Breast epithelium (tissue), 4 donors: ENCODE data around the gene UGT1A7. TPM values are rescaled to one million over a fixed set of nuclear protein-coding genes. Genes with fewer than 3 reads are reported as not detected.
"Not testable (repeated sequence)": the region's sequence is repeated elsewhere in the genome, so short reads cannot be mapped to it uniquely, and the experiment has no call there.

ENCODE experiments used
- DNase-seq, 2 donors: peaks; one replicate each; pipeline ENCODE4 v3.0.0-alpha.2; 2019; ENCODE audit warnings: low spot score in 2 of 2
- H3K27ac ChIP-seq, 2 donors: fragments of 200-600 bp; sonication (generic) in 1 of 2; one replicate each; pipeline ENCODE4 v1.5.1; 2016 to 2019; ENCODE audit warnings: mild to moderate bottlenecking in 1 of 2
- H3K27me3 ChIP-seq, 2 donors: fragments of 200-600 bp; sonication (generic) in 1 of 2; one replicate each; pipeline versions ENCODE4 v1.5.1 to v1.6.0; 2017 to 2019; ENCODE audit warnings: control low read depth in 1 of 2, mild to moderate bottlenecking in 1 of 2
- H3K36me3 ChIP-seq: fragments of 200-600 bp; one replicate; pipeline ENCODE4 v1.5.1; 2019
- H3K4me1 ChIP-seq, 2 donors: fragments of 200-600 bp; sonication (generic); one replicate each; pipeline ENCODE4 v1.5.1; 2016 to 2019; ENCODE audit warnings: control low read depth in 1 of 2
- H3K4me3 ChIP-seq, 3 donors: fragments of 200-600 bp; sonication (generic); 1 replicate in 2 of 3; 2 replicates in 1 of 3; pipeline ENCODE4 v1.5.1; 2016 to 2019; ENCODE audit warnings: mild to moderate bottlenecking in 3 of 3, moderate library complexity in 2 of 3
- H3K9me3 ChIP-seq, 2 donors: fragments of 200-600 bp; sonication (generic) in 1 of 2; one replicate each; pipeline ENCODE4 v1.5.1; 2016 to 2019; ENCODE audit warnings: control low read depth in 1 of 2
- CTCF ChIP-seq, 3 donors: fragments of 450-650 bp; IDR thresholded peaks; one replicate each; pipeline ENCODE4 v1.5.1; 2016 to 2017; ENCODE audit warnings: antibody characterized with exemption in 3 of 3, mild to moderate bottlenecking in 3 of 3, moderate library complexity in 3 of 3
- POLR2A ChIP-seq: fragments of 450-650 bp; IDR thresholded peaks from one replicate; pipeline ENCODE4 v1.6.1; 2016; ENCODE audit warnings: antibody characterized with exemption, mild to moderate bottlenecking, moderate library complexity
- POLR2AphosphoS5 ChIP-seq, 3 donors: sonication (generic); formaldehyde crosslinking; IDR thresholded peaks; one replicate each; pipeline ENCODE4 v1.6.1; 2017; ENCODE audit warnings: antibody characterized with exemption in 3 of 3
- intact Hi-C: fragments of 100-400 bp; cut with DNase I; formaldehyde crosslinking; loops from one replicate; pipeline ENCODE4 v1.15.1; 2023; ENCODE audit warnings: low total_unique reads
- total RNA-seq, 3 donors: library from RNA; depleted of rRNA; stranded (reverse); fragments of >200 nt; gene quantifications; one replicate each; pipeline ENCODE4 v1.1.0, GENCODE V29; 2016

Gene UGT1A7
- total RNA-seq = not detected

- intact Hi-C loops = no loop called here
- no peaks in the 10 kb centered on the region for H3K27me3 ChIP-seq
Observed at GRCh38 chr2:233681521-233682099, at the start of gene UGT1A7. Gene UGT1A7, plus strand, starts transcription at chr2:233681901. Its CDS starts 37 bp downstream, at chr2:233681938.

GRCh38 chr2:233636306-233636705, 45.4 kb upstream of the UGT1A7 start, which contains the start of gene UGT1A10:
Gene UGT1A10, plus strand, starts transcription at chr2:233636448. Its CDS starts 75 bp downstream, at chr2:233636523.
- H3K27me3 ChIP-seq, H3K9me3 ChIP-seq, H3K36me3 ChIP-seq, H3K4me1 ChIP-seq, H3K27ac ChIP-seq, DNase-seq, intact Hi-C loops, H3K4me3 ChIP-seq: not testable (repeated sequence)

More at GRCh38 chr2:233681521-233682099, at the start of gene UGT1A7:
- TF ChIP-seq CTCF (IDR thresholded peaks at IDR 0.05) (no peak), POLR2A (no peak), POLR2AphosphoS5 (IDR thresholded peaks at IDR 0.05) (no peak)
- H3K27ac ChIP-seq = no peak within 1 kb of the TSS
- no peak for DNase-seq
- H3K4me1 ChIP-seq = no peaks in the 10 kb centered on the region
- H3K9me3 ChIP-seq = no peaks in the 10 kb centered on the region
- H3K4me3 ChIP-seq = no peak within 1 kb of the TSS
- no peaks in the 10 kb centered on the region for H3K36me3 ChIP-seq

- DNase-seq = no peak
- Histone ChIP-seq H3K27me3 (no peaks in the 10 kb centered on the region), H3K4me1 (no peaks in the 10 kb centered on the region), H3K36me3 (no peaks in the 10 kb centered on the region), H3K4me3 (no peak overlapping the region), H3K27ac (no peak overlapping the region), H3K9me3 (peaks cover 6 to 9% of the 10 kb centered on the region in 2 donors)
- intact Hi-C loops = no loop called here
- no peak for TF ChIP-seq CTCF (IDR thresholded peaks at IDR 0.05)
- no peak for TF ChIP-seq POLR2AphosphoS5 (IDR thresholded peaks at IDR 0.05)
- no peak for TF ChIP-seq POLR2A
Observed at GRCh38 chr2:233638836-233639235, 42.9 kb upstream of the UGT1A7 start.

GRCh38 chr2:233639860-233640259, 41.8 kb upstream of the UGT1A7 start:
- DNase-seq = no peak
- H3K27ac ChIP-seq = no peak overlapping the region
- H3K9me3 ChIP-seq = peaks cover 6 to 9% of the 10 kb centered on the region in 2 donors
- H3K27me3 ChIP-seq = no peaks in the 10 kb centered on the region
- intact Hi-C loops = no loop called here
- no peak overlapping the region for H3K4me3 ChIP-seq
- H3K36me3 ChIP-seq = no peaks in the 10 kb centered on the region
- no peak for TF ChIP-seq POLR2A
- TF ChIP-seq POLR2AphosphoS5 (IDR thresholded peaks at IDR 0.05) = no peak
- TF ChIP-seq CTCF (IDR thresholded peaks at IDR 0.05) = no peak
- H3K4me1 ChIP-seq = no peaks in the 10 kb centered on the region

GRCh38 chr2:233643128-233643527, 38.6 kb upstream of the UGT1A7 start:
- Histone ChIP-seq H3K36me3 (no peaks in the 10 kb centered on the region), H3K9me3 (peaks cover 26 to 30% of the 10 kb centered on the region in 2 donors), H3K4me1 (no peaks in the 10 kb centered on the region), H3K27ac (no peak overlapping the region), H3K4me3 (no peak overlapping the region), H3K27me3 (no peaks in the 10 kb centered on the region)
- TF ChIP-seq POLR2A (no peak), POLR2AphosphoS5 (IDR thresholded peaks at IDR 0.05) (no peak), CTCF (IDR thresholded peaks at IDR 0.05) (no peak)
- intact Hi-C loops = no loop called here
- no peak for DNase-seq

- H3K4me1 ChIP-seq, intact Hi-C loops, H3K36me3 ChIP-seq, H3K27me3 ChIP-seq, H3K27ac ChIP-seq, DNase-seq, H3K4me3 ChIP-seq: not testable (repeated sequence)
- peaks cover 26 to 30% of the 10 kb centered on the region in 2 donors for H3K9me3 ChIP-seq
Observed at GRCh38 chr2:233646033-233646432, 35.7 kb upstream of the UGT1A7 start.
